Measurements from ENCODE around the gene RASSF5. TPM values are rescaled to one million over a fixed set of nuclear protein-coding genes. Genes with fewer than 3 reads are reported as not detected.

RASSF5 gene
- total and polyA plus RNA-seq, 2 donors (not counting 1 experiment from before 2014, with no cell fraction given), result 69.7 to 146 TPM

- Histone ChIP-seq H3K27me3 (replicated peaks in 1 of 4; ENCODE audit: control extremely low read depth in 1 of 4, control insufficient read depth in 3 of 4, insufficient read depth in 4 of 4, low read length in 3 of 4) (no peaks in the 10 kb centered on the region), H3K9ac (ENCODE audit: low read length) (no peak overlapping the region), H3K4me3 (ENCODE audit: control extremely low read depth in 1 of 5, extremely low read depth in 1 of 5, insufficient read depth in 1 of 5, low read depth in 2 of 5, low read length in 4 of 5) (no peak overlapping the region), H3K27ac (ENCODE audit: low read length in 2 of 2) (peak overlapping the region in 1 of 2 donors; percentile 67), H3K79me2 (ENCODE audit: control insufficient read depth, insufficient read depth, low read length) (no peaks in the 10 kb centered on the region), H3K4me1 (ENCODE audit: control insufficient read depth in 2 of 2, insufficient read depth in 2 of 2, low read length in 2 of 2) (peaks cover 32 to 37% of the 10 kb centered on the region in 2 donors), H3K36me3 (replicated peaks in 1 of 2; ENCODE audit: control extremely low read depth in 1 of 2, control insufficient read depth in 1 of 2, extremely low read depth in 1 of 2, insufficient read depth in 2 of 2, low read length in 1 of 2) (peaks cover 0 to 44% of the 10 kb centered on the region in 2 experiments), H3K9me3 (ENCODE audit: control extremely low read depth in 1 of 3, control insufficient read depth in 2 of 3, insufficient read depth in 1 of 3, low read length in 2 of 3) (no peaks in the 10 kb centered on the region), H3K4me2 (replicated peaks; ENCODE audit: low read depth, low read length, poor library complexity, severe bottlenecking) (peak overlapping the region; percentile 43), H2AFZ (ENCODE audit: insufficient read depth, low read depth, low read length, poor library complexity, severe bottlenecking) (no peak overlapping the region), H4K20me1 (ENCODE audit: control insufficient read depth, insufficient read depth, low read length, poor library complexity, severe bottlenecking) (peaks cover 13% of the 10 kb centered on the region)
- peak overlapping the region; percentile 68 for H3K4me3 Mint-ChIP-seq
- H3K9me3 Mint-ChIP-seq (ENCODE audit: insufficient read depth), result no peaks in the 10 kb centered on the region
- ATAC-seq (ENCODE audit: low read depth) (no peak), DNase-seq (no peak)
- no peaks in the 10 kb centered on the region for H3K27me3 Mint-ChIP-seq
- ChIA-PET POLR2A (no interaction called here), CTCF (interaction anchor here (0.9 to 4.7 kb wide), 13 partner anchors 9 to 438 kb away, joined by 3 to 32 read pairs (median 4); partner anchors contain the start of gene RASSF5)
- H3K4me1 Mint-ChIP-seq, result peaks cover 43% of the 10 kb centered on the region
- TF ChIP-seq, protein P1, sequence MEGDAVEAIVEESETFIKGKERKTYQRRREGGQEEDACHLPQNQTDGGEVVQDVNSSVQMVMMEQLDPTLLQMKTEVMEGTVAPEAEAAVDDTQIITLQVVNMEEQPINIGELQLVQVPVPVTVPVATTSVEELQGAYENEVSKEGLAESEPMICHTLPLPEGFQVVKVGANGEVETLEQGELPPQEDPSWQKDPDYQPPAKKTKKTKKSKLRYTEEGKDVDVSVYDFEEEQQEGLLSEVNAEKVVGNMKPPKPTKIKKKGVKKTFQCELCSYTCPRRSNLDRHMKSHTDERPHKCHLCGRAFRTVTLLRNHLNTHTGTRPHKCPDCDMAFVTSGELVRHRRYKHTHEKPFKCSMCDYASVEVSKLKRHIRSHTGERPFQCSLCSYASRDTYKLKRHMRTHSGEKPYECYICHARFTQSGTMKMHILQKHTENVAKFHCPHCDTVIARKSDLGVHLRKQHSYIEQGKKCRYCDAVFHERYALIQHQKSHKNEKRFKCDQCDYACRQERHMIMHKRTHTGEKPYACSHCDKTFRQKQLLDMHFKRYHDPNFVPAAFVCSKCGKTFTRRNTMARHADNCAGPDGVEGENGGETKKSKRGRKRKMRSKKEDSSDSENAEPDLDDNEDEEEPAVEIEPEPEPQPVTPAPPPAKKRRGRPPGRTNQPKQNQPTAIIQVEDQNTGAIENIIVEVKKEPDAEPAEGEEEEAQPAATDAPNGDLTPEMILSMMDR (IDR thresholded peaks at IDR 0.05), result no peak
- no peak for TF ChIP-seq EZH2 (IDR thresholded peaks at IDR 0.05; ENCODE audit: borderline replicate concordance, insufficient read depth, low read depth, low read length, poor library complexity, severe bottlenecking)
- 100% methylated on average over 3 of the region's 6 CpGs for WGBS (ENCODE audit: insufficient coverage)
- intact Hi-C loops (cut with micrococcal nuclease), result loop anchor here (5.0 to 10.0 kb wide), 2 partner anchors 67 to 490 kb away; no protein-coding TSS in a partner anchor
- H3K27ac Mint-ChIP-seq, result peak overlapping the region; percentile 83
Observed at GRCh38 chr1:206495011-206495461, 12.3 kb upstream of the RASSF5 start.

DNA sequence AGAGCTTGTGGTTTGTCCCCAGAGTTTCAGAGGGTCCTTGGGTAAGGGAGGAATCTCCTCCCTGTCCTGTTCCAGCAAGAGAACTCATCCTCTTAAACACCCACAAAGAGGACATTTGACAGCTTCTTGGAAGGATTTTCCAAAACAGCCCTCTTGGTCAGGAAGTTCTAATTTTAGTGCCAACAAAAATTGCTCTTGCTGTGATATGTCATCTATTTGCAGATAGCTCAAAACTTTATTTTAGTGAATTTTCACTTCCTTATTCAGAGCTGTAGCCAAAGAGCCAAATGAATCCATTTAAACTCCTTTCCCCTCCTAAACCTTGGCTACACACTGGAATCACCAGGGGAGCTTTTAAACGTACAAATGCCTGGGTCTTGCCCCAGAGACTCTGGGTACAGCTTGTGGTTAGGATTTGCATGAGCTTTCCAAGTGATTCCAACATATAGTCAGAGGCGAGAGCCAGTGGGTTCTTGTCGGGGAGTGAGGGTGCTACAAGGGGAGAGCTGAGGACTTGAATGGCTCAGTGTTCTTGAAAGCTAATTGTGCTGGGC lies 11.8 kb upstream of the RASSF5 start:
- peak; percentile 32 for ATAC-seq (ENCODE audit: low read depth)
- no peak overlapping the region for H3K9ac ChIP-seq (ENCODE audit: low read length)
- intact Hi-C loops (cut with micrococcal nuclease), result loop anchor here (5.0 to 10.0 kb wide), 2 partner anchors 67 to 489 kb away; no protein-coding TSS in a partner anchor
- ChIA-PET POLR2A (interaction anchor here (1.1 kb wide), 1 partner anchor 12 kb away, joined by 4 read pairs; the partner anchor contains the start of gene RASSF5), CTCF (interaction anchor here (0.9 to 4.7 kb wide), 17 partner anchors 8 to 486 kb away, joined by 3 to 32 read pairs (median 4); partner anchors contain the start of gene RASSF5)
- H3K4me3 ChIP-seq (ENCODE audit: control extremely low read depth in 1 of 5, extremely low read depth in 1 of 5, insufficient read depth in 1 of 5, low read depth in 2 of 5, low read length in 4 of 5), result no peak overlapping the region
- H3K79me2 ChIP-seq (ENCODE audit: control insufficient read depth, insufficient read depth, low read length), result no peaks in the 10 kb centered on the region
- 13% methylated on average over 3 of the region's 3 CpGs for WGBS (ENCODE audit: insufficient coverage)
- peak overlapping the region; percentile 43 for H3K4me2 ChIP-seq (replicated peaks; ENCODE audit: low read depth, low read length, poor library complexity, severe bottlenecking)
- Mint-ChIP-seq H3K4me1 (peaks cover 43% of the 10 kb centered on the region), H3K27me3 (no peaks in the 10 kb centered on the region), H3K4me3 (peak overlapping the region; percentile 68), H3K27ac (peak overlapping the region; percentile 83), H3K9me3 (ENCODE audit: insufficient read depth) (no peaks in the 10 kb centered on the region)
- no peaks in the 10 kb centered on the region for H3K27me3 ChIP-seq (replicated peaks in 1 of 4; ENCODE audit: control extremely low read depth in 1 of 4, control insufficient read depth in 3 of 4, insufficient read depth in 4 of 4, low read length in 3 of 4)
- H2AFZ ChIP-seq (ENCODE audit: insufficient read depth, low read depth, low read length, poor library complexity, severe bottlenecking), result no peak overlapping the region
- peaks cover 0 to 39% of the 10 kb centered on the region in 2 experiments for H3K36me3 ChIP-seq (replicated peaks in 1 of 2; ENCODE audit: control extremely low read depth in 1 of 2, control insufficient read depth in 1 of 2, extremely low read depth in 1 of 2, insufficient read depth in 2 of 2, low read length in 1 of 2)
- DNase-seq, result peak; percentile 40
- peaks cover 32 to 37% of the 10 kb centered on the region in 2 donors for H3K4me1 ChIP-seq (ENCODE audit: control insufficient read depth in 2 of 2, insufficient read depth in 2 of 2, low read length in 2 of 2)
- H3K27ac ChIP-seq (ENCODE audit: low read length in 2 of 2), result peak overlapping the region in 1 of 2 donors; percentile 67
- no peak for TF ChIP-seq EZH2 (IDR thresholded peaks at IDR 0.05; ENCODE audit: borderline replicate concordance, insufficient read depth, low read depth, low read length, poor library complexity, severe bottlenecking)
- TF ChIP-seq, protein P1 (IDR thresholded peaks at IDR 0.05), result no peak
- H3K9me3 ChIP-seq (ENCODE audit: control extremely low read depth in 1 of 3, control insufficient read depth in 2 of 3, insufficient read depth in 1 of 3, low read length in 2 of 3), result no peaks in the 10 kb centered on the region
- peaks cover 13% of the 10 kb centered on the region for H4K20me1 ChIP-seq (ENCODE audit: control insufficient read depth, insufficient read depth, low read length, poor library complexity, severe bottlenecking)

All from B cell (primary cell).